K562 (cell line): ENCODE results near the gene CCDC88C. TPM values are rescaled to one million over a fixed set of nuclear protein-coding genes. Genes with fewer than 3 reads are reported as not detected.

Experiments
- ATAC-seq: fragments of 200-7000 bp; cut with Tn5 transposase; 3 replicates; pipeline ENCODE4 v1.9.1; 2020; ENCODE audit warnings: moderate library complexity
- BruUV-seq: library from RNA; stranded (reverse); fragments of 400-500 nt; replicated peaks from 2 replicates; lab custom pipeline; 2021; lab: Mats Ljungman, UMichigan
- CTCF ChIA-PET: fragments of 300-600 bp; formaldehyde crosslinking; extraction: SDS; loops from one replicate; lab custom pipeline; 2021; ENCODE audit warnings: low intra/inter-chr PET ratio; lab: Yijun Ruan, JAX
- POLR2A ChIA-PET: fragments of 300-600, 350-650 bp; sonication (Branson Sonifier 250); formaldehyde crosslinking; extraction: SDS; loops from one replicate; lab custom pipeline; 2021; ENCODE audit warnings: antibody characterized with exemption, inconsistent platforms; lab: Yijun Ruan, JAX
- DNase-seq, 4 experiments: peaks; one replicate each; pipeline versions ENCODE4 v3.0.0 to v3.0.0-alpha.2; 2011 to 2018; ENCODE audit warnings: low spot score in 3 of 4, mixed read lengths in 3 of 4; ENCODE audit errors: extremely low read depth in 1 of 4
- FAIRE-seq: peaks from 2 replicates; lab custom pipeline; 2011; peaks lifted over from hg19 to GRCh38; lab: Jason Lieb, UNC
- H2AFZ ChIP-seq: 2 replicates; pipeline ENCODE4 v1.6.0; 2011; ENCODE audit warnings: low read depth, low read length, control low read depth, inconsistent platforms
- H3K27ac ChIP-seq: fragments of 200-600 bp; 3 replicates; pipeline ENCODE4 v1.8.0; 2011; ENCODE audit warnings: low read depth, mild to moderate bottlenecking, control low read depth, inconsistent platforms, low read length, moderate library complexity, mixed read lengths; ENCODE audit errors: extremely low read depth
- H3K27me3 ChIP-seq, 2 experiments: fragments of 300-600 bp in 1 of 2; 2 replicates in 1 of 2; 3 replicates in 1 of 2; pipeline versions ENCODE4 v1.6.0 to v1.8.0; 2011; ENCODE audit warnings: inconsistent platforms in 2 of 2, low read length in 2 of 2, mild to moderate bottlenecking in 1 of 2, mixed read lengths in 1 of 2, moderate library complexity in 1 of 2; ENCODE audit not compliant: control insufficient read depth in 2 of 2, insufficient read depth in 2 of 2
- H3K36me3 ChIP-seq: fragments of 300-600 bp; 3 replicates; pipeline ENCODE4 v1.8.0; 2011; ENCODE audit warnings: mild to moderate bottlenecking, low read length, inconsistent platforms; ENCODE audit not compliant: control insufficient read depth, insufficient read depth
- H3K4me1 ChIP-seq, 2 experiments: fragments of 200-600 bp in 1 of 2; replicated peaks in 1 of 2; 2 replicates in 1 of 2; 3 replicates in 1 of 2; pipeline versions ENCODE4 v1.5.1 to v1.8.0; 2011; ENCODE audit warnings: inconsistent platforms in 2 of 2, low read length in 2 of 2, mild to moderate bottlenecking in 1 of 2, mixed read lengths in 1 of 2, moderate library complexity in 1 of 2; ENCODE audit not compliant: control insufficient read depth in 2 of 2, insufficient read depth in 2 of 2
- H3K4me2 ChIP-seq: 2 replicates; pipeline ENCODE4 v1.6.1; 2011; ENCODE audit warnings: low read length, control low read depth, inconsistent platforms, mixed read lengths; ENCODE audit not compliant: insufficient read depth
- H3K4me3 ChIP-seq: fragments of 200-600 bp; sonication (generic), shearing (Covaris generic); 2 replicates; pipeline ENCODE4 v1.5.1; 2016; ENCODE audit warnings: control low read depth, inconsistent platforms
- H3K79me2 ChIP-seq: fragments of 200-600 bp; 3 replicates; pipeline ENCODE4 v1.8.0; 2011; ENCODE audit warnings: low read length, inconsistent platforms; ENCODE audit not compliant: control insufficient read depth, insufficient read depth
- H3K9ac ChIP-seq, 2 experiments: 2 replicates each; pipeline versions ENCODE4 v1.6.0 to v1.6.1; 2011; ENCODE audit warnings: low read depth in 2 of 2, low read length in 2 of 2, control low read depth in 1 of 2, inconsistent platforms in 1 of 2, mild to moderate bottlenecking in 1 of 2, mixed read lengths in 1 of 2; ENCODE audit not compliant: insufficient read depth in 1 of 2
- H3K9me1 ChIP-seq: one replicate; pipeline ENCODE4 v1.6.0; 2011; ENCODE audit warnings: inconsistent platforms, mild to moderate bottlenecking, low read length, moderate library complexity; ENCODE audit not compliant: control insufficient read depth, insufficient read depth
- H3K9me3 ChIP-seq: replicated peaks from 2 replicates; pipeline ENCODE4 v1.5.1; 2011; ENCODE audit warnings: low read depth, low read length, inconsistent platforms; ENCODE audit not compliant: control insufficient read depth, insufficient read depth
- H4K20me1 ChIP-seq: replicated peaks from 2 replicates; pipeline ENCODE4 v1.6.1; 2011; ENCODE audit warnings: low read length, inconsistent platforms, mixed read lengths; ENCODE audit not compliant: control insufficient read depth, insufficient read depth
- BDP1 ChIP-seq: IDR thresholded peaks from 3 replicates; pipeline ENCODE4 v1.6.1; 2011; ENCODE audit not compliant: insufficient read length, insufficient read depth
- CC2D1A ChIP-seq: fragments of 450-650 bp; IDR thresholded peaks from 2 replicates; pipeline ENCODE4 v1.6.1; 2017; ENCODE audit warnings: mild to moderate bottlenecking
- DPF2 ChIP-seq: fragments of 450-650 bp; IDR thresholded peaks from 2 replicates; pipeline ENCODE4 v1.6.1; 2016
- HNRNPL ChIP-seq: fragments of 200-400 bp; formaldehyde crosslinking; IDR thresholded peaks from 2 replicates; pipeline ENCODE4 v1.6.1; 2017; ENCODE audit warnings: low read depth, mild to moderate bottlenecking, low read length
- HOXB6 ChIP-seq: fragments of 250-450 bp; sonication (Bioruptor Pico); IDR thresholded peaks from 2 replicates; pipeline ENCODE4 v1.5.1; 2022; ENCODE audit warnings: mild to moderate bottlenecking, borderline replicate concordance
- MEIS2 ChIP-seq: fragments of 450-650 bp; IDR thresholded peaks from 2 replicates; pipeline ENCODE4 v1.6.1; 2014; ENCODE audit warnings: mild to moderate bottlenecking; ENCODE audit not compliant: partially characterized antibody
- MYNN ChIP-seq, 2 experiments: sonication (generic); formaldehyde crosslinking in 1 of 2; IDR thresholded peaks; 2 replicates each; pipeline versions ENCODE4 v1.5.0 to v1.6.1; 2016 to 2020; ENCODE audit warnings: antibody characterized with exemption in 1 of 2, missing genetic modification reagents in 1 of 2
- NR1H2 ChIP-seq: sonication (generic); formaldehyde crosslinking; IDR thresholded peaks from 2 replicates; pipeline ENCODE4 v1.4.0; 2020; ENCODE audit warnings: mild to moderate bottlenecking, missing genetic modification reagents
- PRPF4 ChIP-seq: fragments of 200-400 bp; formaldehyde crosslinking; IDR thresholded peaks from one replicate; pipeline ENCODE4 v1.6.1; 2017; ENCODE audit warnings: low read length, low read depth, mild to moderate bottlenecking; ENCODE audit not compliant: insufficient read depth, poor library complexity, severe bottlenecking
- RAD51 ChIP-seq: fragments of 450-650 bp; IDR thresholded peaks from 2 replicates; pipeline ENCODE4 v1.7.1; 2016; ENCODE audit warnings: low read depth, mild to moderate bottlenecking, borderline replicate concordance
- RCOR1 ChIP-seq, 2 experiments: IDR thresholded peaks; 2 replicates each; pipeline ENCODE4 v1.6.1; 2012; ENCODE audit warnings: low read depth in 2 of 2, low read length in 2 of 2, borderline replicate concordance in 1 of 2, improper control_type of control experiment in 1 of 2
- RFX7 ChIP-seq: fragments of 250-450 bp; sonication (Bioruptor Pico); IDR thresholded peaks from 2 replicates; pipeline ENCODE4 v1.5.1; 2021; ENCODE audit warnings: mild to moderate bottlenecking
- SMC3 ChIP-seq: conservative IDR thresholded peaks from 2 replicates; pipeline ENCODE4 v1.6.1; 2011; ENCODE audit warnings: low read depth, low read length, improper control_type of control experiment; ENCODE audit not compliant: insufficient read depth
- ZNF212 ChIP-seq: fragments of 450-650 bp; formaldehyde crosslinking; IDR thresholded peaks from 2 replicates; pipeline ENCODE4 v1.4.0; 2020; ENCODE audit warnings: mild to moderate bottlenecking
- ZNF445 ChIP-seq: fragments of 250-450 bp; sonication (Bioruptor Pico); IDR thresholded peaks from 2 replicates; pipeline ENCODE4 v1.4.0; 2020; ENCODE audit warnings: low read depth, mild to moderate bottlenecking, moderate library complexity
- WGBS: fragments of 100-300 bp; shearing (Covaris generic); methylation state at CpG from one replicate; pipeline ENCODE4 v1.1.6; 2016; ENCODE audit warnings: low coverage, mixed read lengths; ENCODE audit not compliant: insufficient coverage; ENCODE audit errors: missing lambda C conversion rate; 5-methylcytosine and 5-hydroxymethylcytosine counted together
- in situ Hi-C: fragments of 300-500 bp; cut with MboI; formaldehyde crosslinking; loops from 4 replicates; pipeline ENCODE4 v1.15.0; 2018; ENCODE audit warnings: inconsistent platforms, mixed read lengths
- intact Hi-C: fragments of 100-400 bp; cut with micrococcal nuclease; formaldehyde crosslinking; loops from 2 replicates; pipeline ENCODE4 v1.14.2; 2022
- polyA plus RNA-seq, 8 experiments: library from polyadenylated mRNA; depleted of rRNA in 4 of 8; stranded (reverse) in 5 of 8; unstranded in 3 of 8; fragments of >200 nt; fragmentation: Nextera tagmentation in 2 of 8; fragmentation: Illumina TruSeq in 1 of 8; extraction: Ambion mirVana in 2 of 8; extraction: Trizol in 1 of 8; gene quantifications; 2 replicates each; pipeline versions ENCODE4 v1.2.1 to v1.2.3, GENCODE V29; 2011 to 2014; ENCODE audit warnings: inconsistent platforms in 1 of 8, missing spikeins in 1 of 8
- total RNA-seq, 7 experiments: library from RNA; depleted of rRNA in 6 of 7; stranded (reverse); fragments of >200 nt in 6 of 7; fragmentation: Illumina TruSeq in 2 of 7; extraction: Trizol in 2 of 7; gene quantifications; 2 replicates each; pipeline versions ENCODE4 v1.2.1 to v1.2.3, GENCODE V29; 2011 to 2021; ENCODE audit warnings: low replicate concordance in 1 of 7
- TF ChIP-seq, protein P1 (sequence below), 2 experiments: fragments of 450-650 bp; conservative IDR thresholded peaks; 2 replicates each; pipeline ENCODE4 v1.6.1; 2017; ENCODE audit warnings: mild to moderate bottlenecking in 2 of 2, moderate library complexity in 2 of 2

CCDC88C gene
- total and polyA plus RNA-seq, 9 of the 15 experiments (the other 6 are each of a cell fraction or from before 2014, with no cell fraction given) = 0.62 to 22.5 (median 10.7) TPM

DNA sequence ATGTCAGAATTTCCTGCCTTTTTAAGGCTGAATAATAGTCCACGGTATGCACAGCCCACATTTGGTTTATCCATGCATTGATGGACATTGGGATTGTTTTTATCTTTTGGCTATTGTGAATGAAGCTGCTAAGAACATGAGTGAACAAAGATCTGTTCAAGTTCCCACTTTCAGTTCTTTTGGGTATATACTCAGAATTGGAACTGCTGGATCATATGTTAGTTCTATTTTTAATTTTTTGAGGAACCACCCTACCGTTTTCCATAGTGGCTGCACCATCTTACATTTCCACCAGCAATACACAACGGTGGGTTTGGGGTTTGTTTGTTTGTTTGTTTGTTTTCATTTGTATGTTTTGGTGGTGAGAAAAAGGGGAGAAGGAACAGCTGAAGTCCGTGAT lies 179.5 kb downstream of the CCDC88C start:
- H3K9me3 ChIP-seq = no peaks in the 10 kb centered on the region
- no peaks in the 10 kb centered on the region for H3K79me2 ChIP-seq
- H3K36me3 ChIP-seq = no peaks in the 10 kb centered on the region
- FAIRE-seq = no peak
- no peak overlapping the region for H3K27ac ChIP-seq
- POLR2A ChIA-PET = interaction anchor here (0.7 to 2.0 kb wide), 2 partner anchors 14 to 150 kb away, joined by 3 to 5 read pairs; no protein-coding TSS in a partner anchor
- DNase-seq = no peak
- no peaks in the 10 kb centered on the region for H3K27me3 ChIP-seq
- no peaks in the 10 kb centered on the region for H4K20me1 ChIP-seq
- BruUV-seq = no TSS peak
- H3K4me1 ChIP-seq = peaks cover 0 to 3% of the 10 kb centered on the region in 2 experiments; a peak in 2 of 5 replicates
- no peak for ATAC-seq
- intact Hi-C loops = no loop called here
- in situ Hi-C loops = no loop called here
- H2AFZ ChIP-seq = no peak overlapping the region
- no peak overlapping the region for H3K4me2 ChIP-seq
- H3K9ac ChIP-seq = no peak overlapping the region
- H3K9me1 ChIP-seq = no peaks in the 10 kb centered on the region
- no peak overlapping the region for H3K4me3 ChIP-seq
- WGBS = 59% methylated on average over 4 of the region's 4 CpGs
- TF ChIP-seq MEIS2 (no peak), SMC3 (no peak), NR1H2 (CRISPR knock-in tag) (no peak), RFX7 (no peak), HOXB6 (CRISPR knock-in tag) (no peak)
- CTCF ChIA-PET = no interaction called here

DNA sequence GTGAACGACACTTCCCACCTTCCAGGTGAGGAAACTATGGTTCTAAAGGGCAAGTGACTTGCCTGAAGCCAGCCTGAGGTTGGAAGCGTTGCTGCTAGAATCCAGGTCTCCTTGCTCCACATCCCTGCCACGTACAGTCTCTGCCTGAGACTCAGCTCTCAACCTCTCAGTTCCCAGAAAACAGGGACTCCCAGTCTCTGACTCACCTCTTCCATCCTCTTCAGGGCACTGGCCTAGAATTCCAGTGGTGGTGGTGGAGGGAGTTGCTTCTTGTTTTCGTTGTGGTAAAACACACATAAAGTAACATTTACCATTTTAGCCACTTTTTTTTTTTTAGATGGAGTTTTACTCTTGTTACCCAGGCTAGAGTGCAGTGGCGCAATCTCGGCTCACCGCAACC lies 180.4 kb downstream of the CCDC88C start:
- no peaks in the 10 kb centered on the region for H4K20me1 ChIP-seq
- ChIA-PET CTCF (no interaction called here), POLR2A (no interaction called here)
- peaks cover 0 to 3% of the 10 kb centered on the region in 2 experiments; a peak in 2 of 5 replicates for H3K4me1 ChIP-seq
- H3K9ac ChIP-seq = no peak overlapping the region
- no TSS peak for BruUV-seq
- no peaks in the 10 kb centered on the region for H3K79me2 ChIP-seq
- DNase-seq (no peak), ATAC-seq (no peak), FAIRE-seq (no peak)
- H3K4me2 ChIP-seq = no peak overlapping the region
- H3K9me3 ChIP-seq = no peaks in the 10 kb centered on the region
- no peaks in the 10 kb centered on the region for H3K36me3 ChIP-seq
- no peaks in the 10 kb centered on the region for H3K9me1 ChIP-seq
- no peak overlapping the region for H3K27ac ChIP-seq
- 71% methylated on average over 6 of the region's 7 CpGs for WGBS
- in situ Hi-C loops = no loop called here
- intact Hi-C loops = no loop called here
- no peak overlapping the region for H3K4me3 ChIP-seq
- no peaks in the 10 kb centered on the region for H3K27me3 ChIP-seq
- no peak overlapping the region for H2AFZ ChIP-seq
- TF ChIP-seq RCOR1 (IDR thresholded peaks at IDR 0.05; ENCODE audit: borderline replicate concordance in 1 of 2, low read depth in 2 of 2, low read length in 2 of 2) (no peak), ZNF212 (CRISPR knock-in tag) (no peak), BDP1 (no peak), ZNF445 (CRISPR knock-in tag) (no peak), HNRNPL (no peak), CC2D1A (no peak), RAD51 (no peak), DPF2 (no peak), MYNN (IDR thresholded peaks at IDR 0.05) (no peak), MYNN (CRISPR knock-in tag; IDR thresholded peaks at IDR 0.05) (no peak), PRPF4 (no peak)
- TF ChIP-seq, protein P1, sequence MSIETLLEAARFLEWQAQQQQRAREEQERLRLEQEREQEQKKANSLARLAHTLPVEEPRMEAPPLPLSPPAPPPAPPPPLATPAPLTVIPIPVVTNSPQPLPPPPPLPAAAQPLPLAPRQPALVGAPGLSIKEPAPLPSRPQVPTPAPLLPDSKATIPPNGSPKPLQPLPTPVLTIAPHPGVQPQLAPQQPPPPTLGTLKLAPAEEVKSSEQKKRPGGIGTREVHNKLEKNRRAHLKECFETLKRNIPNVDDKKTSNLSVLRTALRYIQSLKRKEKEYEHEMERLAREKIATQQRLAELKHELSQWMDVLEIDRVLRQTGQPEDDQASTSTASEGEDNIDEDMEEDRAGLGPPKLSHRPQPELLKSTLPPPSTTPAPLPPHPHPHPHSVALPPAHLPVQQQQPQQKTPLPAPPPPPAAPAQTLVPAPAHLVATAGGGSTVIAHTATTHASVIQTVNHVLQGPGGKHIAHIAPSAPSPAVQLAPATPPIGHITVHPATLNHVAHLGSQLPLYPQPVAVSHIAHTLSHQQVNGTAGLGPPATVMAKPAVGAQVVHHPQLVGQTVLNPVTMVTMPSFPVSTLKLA (conservative IDR thresholded peaks at IDR 0.05) = no peak
